ENCODE measurements around the gene PPP6R2.

The PPP6R2 gene

GRCh38 chr22:50436015-50436830, 93.1 kb downstream of the PPP6R2 start:
- no peak for DNase-seq

- DNase-seq = no peak
Measured at GRCh38 chr22:50436841-50437341, 93.8 kb downstream of the PPP6R2 start.

GRCh38 chr22:50437511-50438304, 94.6 kb downstream of the PPP6R2 start:
- no peak for DNase-seq

GRCh38 chr22:50438305-50439275, 95.5 kb downstream of the PPP6R2 start:
- no peak for DNase-seq

- no peak for DNase-seq
Measured at GRCh38 chr22:50439314-50439870, 96.3 kb downstream of the PPP6R2 start.

- DNase-seq = no peak
Measured at GRCh38 chr22:50439871-50440331, 96.8 kb downstream of the PPP6R2 start.

GRCh38 chr22:50440544-50441249, 97.6 kb downstream of the PPP6R2 start:
- no peak for DNase-seq

- DNase-seq = no peak
Measured at GRCh38 chr22:50441428-50441993, 98.4 kb downstream of the PPP6R2 start.

GRCh38 chr22:50443197-50443596, 100.1 kb downstream of the PPP6R2 start:
- no peak for DNase-seq

GRCh38 chr22:50443801-50444625, 100.9 kb downstream of the PPP6R2 start:
- no peak for DNase-seq

- no peak for DNase-seq
Measured at GRCh38 chr22:50444663-50445062, 101.5 kb downstream of the PPP6R2 start.

GRCh38 chr22:50445071-50445879, 102.1 kb downstream of the PPP6R2 start:
- DNase-seq = no peak

GRCh38 chr22:50445880-50446707, 103.0 kb downstream of the PPP6R2 start:
- no peak for DNase-seq

GRCh38 chr22:50446708-50447575, 103.8 kb downstream of the PPP6R2 start:
- no peak for DNase-seq

GRCh38 chr22:50447576-50448551, 104.7 kb downstream of the PPP6R2 start:
- no peak for DNase-seq

- DNase-seq = no peak
Measured at GRCh38 chr22:50452649-50453048, 109.5 kb downstream of the PPP6R2 start.

Measured in NCI-H2107 (cell line).